Measurements from ENCODE around the gene FANCM. TPM values are rescaled to one million over a fixed set of nuclear protein-coding genes. Genes with fewer than 3 reads are reported as not detected.

Gene FANCM
- total RNA-seq, 1 donor from 2014 or later = 9.9 TPM

DNA sequence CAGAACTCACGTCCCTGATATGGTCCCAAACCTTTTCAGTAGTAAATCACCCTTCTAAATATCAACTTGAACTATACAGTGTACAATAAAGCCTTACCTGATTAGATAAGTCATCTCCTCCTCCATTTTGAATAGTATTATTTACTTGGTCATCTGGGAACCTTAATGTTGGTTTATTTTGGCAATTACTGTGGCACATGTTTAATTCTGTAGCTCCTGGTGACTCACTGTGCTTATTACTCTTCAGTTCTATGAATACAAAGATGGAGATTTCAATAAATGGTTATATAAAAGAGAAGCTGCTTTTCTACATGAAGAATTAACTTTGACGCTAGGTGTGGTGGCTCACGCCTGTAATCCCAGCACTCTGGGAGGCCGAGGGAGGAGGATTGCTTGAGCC, 91.8 kb downstream of the FANCM start:
- H3K9me3 Mint-ChIP-seq (ENCODE audit: unreplicated experiment) = no peaks in the 10 kb centered on the region
- peak overlapping the region; percentile 17 for H3K27ac Mint-ChIP-seq (ENCODE audit: unreplicated experiment)
- H3K4me1 Mint-ChIP-seq (ENCODE audit: unreplicated experiment) = no peaks in the 10 kb centered on the region
- DNase-seq (ENCODE audit: low spot score) = no peak
- no peak overlapping the region for H3K4me3 Mint-ChIP-seq (ENCODE audit: unreplicated experiment)
- H3K27me3 Mint-ChIP-seq (ENCODE audit: unreplicated experiment) = no peaks in the 10 kb centered on the region
- TF ChIP-seq CTCF (IDR thresholded peaks at IDR 0.05; ENCODE audit: unreplicated experiment) = no peak
- peaks cover 18% of the 10 kb centered on the region for H3K36me3 Mint-ChIP-seq (ENCODE audit: low read depth, unreplicated experiment)

DNA sequence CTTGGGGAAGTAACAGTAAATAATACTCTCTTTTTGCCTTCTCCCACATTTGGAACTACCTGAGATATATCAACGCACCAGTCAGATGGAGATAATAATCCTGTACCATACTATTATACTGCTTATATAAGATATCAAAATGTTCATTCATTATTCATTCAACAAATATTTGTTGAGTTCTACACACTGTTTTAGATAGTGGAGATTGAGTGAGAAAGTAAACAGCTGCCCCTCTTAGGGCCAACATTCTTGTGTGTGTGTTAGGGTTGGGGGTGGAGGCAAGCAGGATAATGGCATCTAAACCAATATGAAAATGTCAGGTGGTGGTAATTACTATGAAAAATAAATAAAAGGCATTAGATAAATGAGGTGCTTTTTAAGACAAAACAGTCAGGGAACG, 103.3 kb downstream of the FANCM start:
- Mint-ChIP-seq H3K36me3 (ENCODE audit: low read depth, unreplicated experiment) (peaks cover 23% of the 10 kb centered on the region), H3K27me3 (ENCODE audit: unreplicated experiment) (no peaks in the 10 kb centered on the region), H3K4me1 (ENCODE audit: unreplicated experiment) (peaks cover 11% of the 10 kb centered on the region), H3K27ac (ENCODE audit: unreplicated experiment) (no peak overlapping the region), H3K9me3 (ENCODE audit: unreplicated experiment) (no peaks in the 10 kb centered on the region), H3K4me3 (ENCODE audit: unreplicated experiment) (no peak overlapping the region)
- no peak for DNase-seq (ENCODE audit: low spot score)
- no peak for TF ChIP-seq CTCF (IDR thresholded peaks at IDR 0.05; ENCODE audit: unreplicated experiment)

DNA sequence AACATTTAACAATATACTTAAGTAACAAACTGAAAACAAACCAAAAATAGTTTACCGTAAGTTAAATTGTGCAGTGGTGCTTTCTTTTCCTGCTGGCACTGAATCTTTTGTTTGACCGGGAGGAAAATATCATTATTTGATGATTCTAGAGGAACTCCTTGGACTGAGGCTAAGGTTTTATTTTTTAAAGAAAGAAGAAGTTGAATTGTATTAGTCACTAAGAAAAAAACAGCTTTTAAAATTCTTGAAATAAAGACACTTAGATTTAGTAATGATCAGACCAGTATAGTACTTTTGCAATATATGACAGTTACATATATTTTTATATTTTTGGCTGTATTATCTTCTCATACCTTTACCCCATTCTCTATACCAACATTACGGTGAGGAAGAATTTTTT, 107.0 kb downstream of the FANCM start:
- Mint-ChIP-seq H3K27ac (ENCODE audit: unreplicated experiment) (peak overlapping the region; percentile 36), H3K4me3 (ENCODE audit: unreplicated experiment) (no peak overlapping the region), H3K4me1 (ENCODE audit: unreplicated experiment) (peaks cover 11% of the 10 kb centered on the region), H3K36me3 (ENCODE audit: low read depth, unreplicated experiment) (peaks cover 16% of the 10 kb centered on the region), H3K27me3 (ENCODE audit: unreplicated experiment) (no peaks in the 10 kb centered on the region), H3K9me3 (ENCODE audit: unreplicated experiment) (no peaks in the 10 kb centered on the region)
- DNase-seq (ENCODE audit: low spot score) = no peak
- no peak for TF ChIP-seq CTCF (IDR thresholded peaks at IDR 0.05; ENCODE audit: unreplicated experiment)

DNA sequence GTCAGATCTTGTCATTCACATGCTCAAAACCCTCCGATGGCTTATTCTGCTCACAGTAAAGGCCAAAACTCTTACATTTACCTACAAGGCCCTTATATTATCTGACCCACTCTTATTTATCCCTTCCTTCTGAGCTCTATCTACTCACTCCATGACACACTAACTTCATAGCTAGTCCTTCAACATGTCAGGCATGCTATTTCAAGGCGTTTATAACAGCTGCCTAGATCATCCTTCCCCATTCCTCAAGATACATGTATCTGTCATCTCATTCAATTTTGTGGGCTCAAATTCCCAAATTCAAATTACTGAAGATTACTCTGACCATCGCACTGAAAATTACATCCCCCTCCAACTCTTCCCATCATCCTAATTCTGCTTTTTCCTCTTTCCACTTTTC, 110.4 kb downstream of the FANCM start:
- H3K27me3 Mint-ChIP-seq (ENCODE audit: unreplicated experiment) = no peaks in the 10 kb centered on the region
- peaks cover 19% of the 10 kb centered on the region for H3K4me1 Mint-ChIP-seq (ENCODE audit: unreplicated experiment)
- H3K27ac Mint-ChIP-seq (ENCODE audit: unreplicated experiment) = no peak overlapping the region
- no peak for TF ChIP-seq CTCF (IDR thresholded peaks at IDR 0.05; ENCODE audit: unreplicated experiment)
- no peaks in the 10 kb centered on the region for H3K36me3 Mint-ChIP-seq (ENCODE audit: low read depth, unreplicated experiment)
- DNase-seq (ENCODE audit: low spot score) = no peak
- no peaks in the 10 kb centered on the region for H3K9me3 Mint-ChIP-seq (ENCODE audit: unreplicated experiment)
- no peak overlapping the region for H3K4me3 Mint-ChIP-seq (ENCODE audit: unreplicated experiment)

DNA sequence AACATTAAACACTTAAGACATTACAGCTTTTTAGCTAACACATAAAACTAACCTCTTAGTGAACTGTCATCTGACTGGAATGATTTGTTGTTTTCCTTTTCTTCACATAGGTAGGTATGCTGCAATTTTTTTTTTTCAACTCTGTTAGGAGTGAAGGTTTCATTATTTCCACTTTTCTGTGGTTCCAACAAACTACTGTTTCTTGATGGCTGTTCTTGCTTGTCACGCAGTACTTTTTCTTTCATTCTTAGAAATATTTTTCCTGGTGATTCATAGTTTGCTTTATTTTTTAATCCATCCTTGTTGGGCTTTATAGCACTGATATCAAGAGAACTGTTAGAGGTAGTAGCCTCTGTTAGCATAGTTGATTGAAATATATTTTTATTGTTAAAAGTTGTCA, 111.0 kb downstream of the FANCM start:
- Mint-ChIP-seq H3K27me3 (ENCODE audit: unreplicated experiment) (no peaks in the 10 kb centered on the region), H3K4me3 (ENCODE audit: unreplicated experiment) (no peak overlapping the region), H3K36me3 (ENCODE audit: low read depth, unreplicated experiment) (no peaks in the 10 kb centered on the region), H3K9me3 (ENCODE audit: unreplicated experiment) (no peaks in the 10 kb centered on the region), H3K27ac (ENCODE audit: unreplicated experiment) (no peak overlapping the region), H3K4me1 (ENCODE audit: unreplicated experiment) (peaks cover 23% of the 10 kb centered on the region)
- no peak for TF ChIP-seq CTCF (IDR thresholded peaks at IDR 0.05; ENCODE audit: unreplicated experiment)
- DNase-seq (ENCODE audit: low spot score) = no peak
